GM10266 (cell line): ENCODE measurements around the gene BACE2.

Experiments
- DNase-seq: peaks from one replicate; pipeline ENCODE4 v3.0.0; 2012; ENCODE audit errors: extremely low spot score
- CTCF ChIP-seq: IDR thresholded peaks from 2 replicates; pipeline ENCODE4 v1.5.1; 2012; ENCODE audit warnings: mild to moderate bottlenecking, low read depth; ENCODE audit not compliant: control insufficient read depth, insufficient read depth; ENCODE audit errors: missing control alignments

BACE2 gene

GRCh38 chr21:41182547-41182946 is 14.6 kb downstream of the BACE2 start:
- DNase-seq: no peak
- TF ChIP-seq CTCF: no peak

GRCh38 chr21:41183575-41183974 is 15.6 kb downstream of the BACE2 start:
- DNase-seq: no peak
- TF ChIP-seq CTCF: no peak

GRCh38 chr21:41185802-41186201 is 17.8 kb downstream of the BACE2 start:
- no peak for TF ChIP-seq CTCF
- DNase-seq: no peak

GRCh38 chr21:41186755-41187536 is 19.0 kb downstream of the BACE2 start:
- no peak for DNase-seq
- no peak for TF ChIP-seq CTCF

- no peak for DNase-seq
These were observed 19.6 kb downstream of the BACE2 start for GRCh38 chr21:41187537-41188025.

GRCh38 chr21:41188486-41189149 is 20.7 kb downstream of the BACE2 start:
- TF ChIP-seq CTCF: no peak
- DNase-seq: no peak

More at GRCh38 chr21:41187537-41188025, 19.6 kb downstream of the BACE2 start:
- TF ChIP-seq CTCF: no peak
